Fibroblast of skin of left quadriceps (primary cell): ENCODE data around the gene BLCAP.

Source experiments
- DNase-seq, 2 experiments: peaks; one replicate each; pipeline ENCODE4 v3.0.0-alpha.2; 2013; ENCODE audit warnings: low read depth in 2 of 2

Gene BLCAP

GRCh38 chr20:37529968-37530600 lies 2.4 kb upstream of the BLCAP start:
- DNase-seq, result no peak

GRCh38 chr20:37529214-37529967 lies 1.7 kb upstream of the BLCAP start:
- no peak for DNase-seq

- no peak for DNase-seq
These were observed 954 bp upstream of the BLCAP start for GRCh38 chr20:37528446-37529213.

- DNase-seq, result no peak
These were observed 638 bp downstream of the BLCAP start for GRCh38 chr20:37526839-37527637.

DNA sequence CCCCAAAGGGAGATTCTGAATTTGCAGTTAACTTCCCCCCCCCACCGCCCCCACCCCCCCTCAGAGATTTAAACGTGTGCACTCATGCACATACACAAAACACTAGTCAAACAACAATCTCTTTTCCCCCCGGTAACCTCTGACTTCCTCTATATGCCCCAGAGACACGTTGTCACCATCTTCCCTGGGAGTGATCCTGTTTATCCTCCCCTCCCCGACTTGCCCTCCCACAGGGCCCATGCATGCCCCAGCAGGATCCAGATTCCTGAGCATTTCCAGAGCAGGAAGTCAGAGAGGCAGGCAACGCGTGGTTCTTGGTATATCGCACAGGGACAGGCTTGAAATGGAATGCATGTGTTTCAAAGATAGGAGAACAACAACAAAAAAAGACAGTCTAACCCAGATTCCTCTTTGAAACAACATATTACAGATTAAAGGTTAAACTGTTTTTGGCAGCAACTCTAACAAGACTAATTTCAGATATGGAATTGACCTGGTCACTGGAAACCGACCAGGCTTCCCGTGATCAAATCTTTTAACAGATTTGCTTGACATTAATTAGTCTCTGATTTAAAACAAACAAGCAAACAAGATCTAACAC lies 1.3 kb downstream of the BLCAP start:
- DNase-seq, result no peak

DNA sequence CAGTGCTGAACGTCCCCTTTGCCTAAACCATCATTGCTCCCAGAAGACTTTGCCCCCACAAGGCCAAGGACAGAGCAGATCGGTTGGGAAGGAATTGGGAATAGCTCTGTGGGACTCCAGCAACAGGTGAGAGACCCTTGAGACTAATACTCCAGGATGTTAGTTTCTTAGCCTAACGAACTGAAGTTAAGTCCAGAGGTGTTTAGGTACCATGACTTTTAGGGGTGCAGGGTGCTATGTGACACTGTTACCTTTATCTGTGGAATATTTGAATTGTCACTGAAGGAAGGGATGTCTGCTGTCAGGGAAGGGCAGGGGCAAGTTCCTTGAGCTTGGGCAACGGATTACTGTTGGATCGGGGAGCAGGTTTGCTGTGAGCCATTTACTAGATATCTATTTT lies 1.9 kb downstream of the BLCAP start:
- DNase-seq, result no peak

DNA sequence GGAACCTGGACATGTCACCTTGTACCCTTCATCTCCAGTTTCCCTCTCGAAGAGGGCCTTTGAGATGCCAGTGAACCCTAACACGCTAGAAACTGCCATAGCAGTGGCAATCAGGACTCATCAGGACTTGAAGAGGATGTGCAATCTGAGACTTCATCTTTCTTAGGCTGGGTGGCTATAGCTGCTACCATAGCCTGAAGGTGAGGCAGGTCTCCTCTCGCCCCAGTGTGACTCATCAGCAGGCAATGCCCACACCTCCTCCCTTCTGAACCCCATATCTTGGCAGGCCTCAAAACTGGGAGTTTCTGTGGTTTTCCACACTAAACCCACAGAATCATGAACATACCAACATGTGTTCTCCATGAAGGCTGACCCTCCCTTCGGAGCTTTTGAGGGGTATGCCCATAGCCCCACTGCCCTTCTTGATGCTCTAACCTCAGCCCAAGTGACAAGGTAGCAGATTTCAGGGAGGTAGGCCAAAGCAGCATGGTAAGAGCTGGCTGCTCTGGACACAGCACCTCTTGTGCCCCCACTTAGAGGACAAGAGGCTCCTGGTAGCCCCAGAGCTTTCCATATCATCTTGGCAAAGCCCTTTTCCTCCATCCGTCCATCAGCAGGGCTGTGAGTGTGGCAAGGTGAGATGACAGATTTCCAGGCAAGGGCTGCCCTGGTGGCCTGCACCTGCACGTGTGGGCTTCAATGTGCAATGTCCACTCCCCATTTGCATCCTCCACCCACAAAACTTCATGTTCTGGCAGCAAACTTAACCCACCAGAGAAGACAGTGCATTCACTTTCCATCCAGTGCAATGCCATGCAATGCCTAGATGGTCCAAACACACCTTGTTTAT lies 2.6 kb downstream of the BLCAP start:
- DNase-seq, result no peak

- DNase-seq, result no peak
These were observed 3.6 kb downstream of the BLCAP start for GRCh38 chr20:37523911-37524700.

DNA sequence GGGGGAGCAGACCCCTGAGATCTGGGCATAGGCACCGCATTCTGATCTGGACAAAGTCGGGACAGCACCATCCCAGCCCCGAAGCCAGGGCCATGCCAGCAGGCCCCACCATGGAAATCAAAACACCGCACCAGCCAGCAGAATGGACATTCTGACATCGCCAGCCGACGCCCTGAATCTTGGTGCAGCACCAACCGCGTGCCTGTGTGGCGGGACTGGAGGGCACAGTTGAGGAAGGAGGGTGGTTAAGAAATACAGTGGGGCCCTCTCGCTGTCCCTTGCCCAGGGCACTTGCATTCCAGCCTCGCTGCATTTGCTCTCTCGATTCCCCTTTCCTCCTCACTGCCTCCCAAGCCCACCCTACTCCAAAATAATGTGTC lies 4.7 kb downstream of the BLCAP start:
- DNase-seq, result no peak

DNA sequence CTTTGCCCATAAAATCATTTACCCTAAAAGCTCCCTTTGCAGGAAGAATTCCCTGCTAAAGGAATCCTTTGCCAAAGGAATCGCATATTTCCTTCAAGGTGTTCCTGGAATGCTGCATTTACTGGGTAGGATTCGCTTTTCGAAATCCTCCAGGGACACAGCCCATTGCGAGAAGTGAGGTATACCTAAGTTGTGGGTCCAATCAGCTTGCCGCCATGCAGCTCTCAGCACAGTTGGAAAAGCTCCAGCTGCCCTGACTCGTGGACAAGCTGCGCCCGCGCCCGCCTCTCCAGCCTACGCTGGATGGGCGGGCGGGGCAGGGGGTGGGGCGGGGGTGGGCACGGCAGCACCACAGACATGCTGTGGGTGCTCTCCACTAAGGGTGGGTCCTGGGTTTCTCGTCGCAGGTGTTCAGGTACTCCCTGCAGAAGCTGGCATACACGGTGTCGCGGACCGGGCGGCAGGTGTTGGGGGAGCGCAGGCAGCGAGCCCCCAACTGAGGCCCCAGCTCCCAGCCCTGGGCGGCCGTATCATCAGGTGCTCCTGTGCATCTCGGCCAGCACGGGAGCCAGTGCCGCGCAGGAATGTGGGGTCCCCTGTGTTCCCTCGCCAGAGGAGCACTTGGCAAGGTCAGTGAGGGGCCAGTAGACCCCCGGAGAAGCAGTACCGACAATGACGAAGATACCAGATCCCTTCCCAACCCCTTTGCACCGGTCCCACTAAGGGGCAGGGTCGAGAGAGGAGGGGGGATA lies 5.2 kb downstream of the BLCAP start:
- DNase-seq, result no peak

GRCh38 chr20:37521061-37521771 lies 6.5 kb downstream of the BLCAP start, which contains the start of gene NNAT:
Gene NNAT, plus strand, starts transcription at chr20:37521250. Its CDS starts 82 bp downstream, at chr20:37521332.
- DNase-seq, result no peak

- DNase-seq, result no peak
These were observed 7.2 kb downstream of the BLCAP start for GRCh38 chr20:37520419-37520955.

DNA sequence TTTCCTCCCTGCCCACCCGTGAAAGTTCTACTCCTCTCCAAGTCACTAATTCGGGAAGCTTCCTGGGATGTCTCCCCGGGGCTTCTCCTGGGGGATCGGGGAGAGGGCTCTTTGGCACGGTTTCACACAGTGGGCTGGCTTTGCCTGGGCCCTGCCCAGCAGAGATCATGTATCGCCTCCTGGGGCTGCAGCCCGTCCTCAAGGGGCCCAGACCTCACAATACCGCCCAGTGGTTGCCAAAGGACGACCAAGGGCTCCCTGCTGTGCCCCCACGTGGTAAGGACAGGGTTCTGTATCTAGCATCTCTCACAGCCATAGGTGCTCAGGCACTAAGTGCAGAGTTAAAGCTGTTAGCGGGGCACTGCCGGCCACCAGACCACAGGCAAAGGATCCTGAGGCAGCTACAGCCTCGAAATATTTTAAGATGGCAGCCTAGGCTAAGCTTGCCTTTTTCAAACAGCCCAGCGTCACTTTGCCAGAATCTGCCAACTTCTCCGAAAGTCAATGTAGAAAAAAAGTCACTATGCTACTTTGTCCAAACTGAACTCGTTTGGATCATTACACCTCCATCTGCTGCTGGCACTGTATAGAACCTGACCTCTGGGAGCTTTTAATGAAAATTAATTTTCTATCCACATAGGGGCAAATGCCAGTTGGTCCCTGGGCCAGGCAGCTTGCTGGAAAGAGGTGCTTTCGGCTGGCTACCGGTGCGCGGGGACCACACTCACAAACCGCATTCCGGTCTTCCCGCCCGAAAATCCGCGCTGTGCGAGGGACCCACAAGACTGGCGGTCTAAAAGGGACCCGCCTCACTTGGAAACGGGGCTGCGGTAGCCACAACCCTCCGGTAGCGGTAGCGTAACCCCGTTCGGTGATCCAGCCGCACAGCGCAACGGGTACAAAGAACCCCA lies 7.9 kb downstream of the BLCAP start:
- no peak for DNase-seq

GRCh38 chr20:37518606-37519507 lies 8.8 kb downstream of the BLCAP start:
- DNase-seq, result no peak

GRCh38 chr20:37518059-37518458 lies 9.6 kb downstream of the BLCAP start:
- DNase-seq, result no peak
